GM23338 (cell line): ENCODE data around the gene PCED1A. TPM values are rescaled to one million over a fixed set of nuclear protein-coding genes. Genes with fewer than 3 reads are reported as not detected.

Experiments
- ATAC-seq: fragments of 200-7000 bp; cut with Tn5 transposase; 3 replicates; pipeline ENCODE4 v1.9.1; 2020
- DNase-seq: peaks from one replicate; pipeline ENCODE4 v3.0.0-alpha.2; 2015; ENCODE audit warnings: low spot score
- H2AFZ ChIP-seq: fragments of 200-600 bp; sonication (generic); 2 replicates; pipeline ENCODE4 v1.8.0; 2016; ENCODE audit warnings: antibody characterized with exemption, mild to moderate bottlenecking, moderate library complexity
- H3F3A ChIP-seq: fragments of 200-600 bp; sonication (generic); replicated peaks from 2 replicates; pipeline ENCODE4 v1.8.0; 2017; ENCODE audit warnings: antibody characterized with exemption, mixed run types, low read depth
- H3K27ac ChIP-seq: fragments of 200-600 bp; sonication (generic); 2 replicates; pipeline ENCODE4 v1.6.1; 2016; ENCODE audit warnings: low read depth
- H3K27me3 ChIP-seq: fragments of 200-600 bp; sonication (generic); 2 replicates; pipeline ENCODE4 v1.8.0; 2016; ENCODE audit warnings: mild to moderate bottlenecking, mixed run types, moderate library complexity; ENCODE audit not compliant: insufficient read depth
- H3K36me3 ChIP-seq: fragments of 200-600 bp; sonication (generic); 2 replicates; pipeline ENCODE4 v1.8.0; 2016; ENCODE audit warnings: mild to moderate bottlenecking; ENCODE audit not compliant: insufficient read depth
- H3K4me1 ChIP-seq: fragments of 200-600 bp; sonication (generic); 2 replicates; pipeline ENCODE4 v1.8.0; 2016; ENCODE audit warnings: mild to moderate bottlenecking, moderate library complexity; ENCODE audit not compliant: insufficient read depth
- H3K4me2 ChIP-seq: fragments of 200-600 bp; sonication (generic); 2 replicates; pipeline ENCODE4 v1.7.1; 2017; ENCODE audit warnings: mixed run types
- H3K4me3 ChIP-seq: fragments of 200-600 bp; sonication (generic); 2 replicates; pipeline ENCODE4 v1.6.1; 2016; ENCODE audit warnings: mixed run types
- H3K79me2 ChIP-seq: fragments of 200-600 bp; sonication (generic); replicated peaks from 2 replicates; pipeline ENCODE4 v1.8.0; 2017; ENCODE audit warnings: mild to moderate bottlenecking; ENCODE audit not compliant: insufficient read depth
- H3K9me2 ChIP-seq: fragments of 200-600 bp; sonication (generic); 2 replicates; pipeline ENCODE4 v1.8.0; 2017; ENCODE audit not compliant: insufficient read depth
- H4K20me1 ChIP-seq: fragments of 200-600 bp; sonication (generic); replicated peaks from 2 replicates; pipeline ENCODE4 v1.8.0; 2017; ENCODE audit warnings: mild to moderate bottlenecking; ENCODE audit not compliant: insufficient read depth
- H3K27ac Mint-ChIP-seq: 2 replicates; pipeline ENCODE4 v1.8.0; 2020; ENCODE audit warnings: inconsistent platforms, mild to moderate bottlenecking, moderate library complexity, mixed read lengths
- H3K27me3 Mint-ChIP-seq: 3 replicates; pipeline ENCODE4 v1.8.0; 2022; ENCODE audit warnings: low read depth, mild to moderate bottlenecking, moderate library complexity, mixed read lengths, inconsistent platforms; ENCODE audit not compliant: insufficient read depth, poor library complexity
- H3K36me3 Mint-ChIP-seq: 3 replicates; pipeline ENCODE4 v1.8.0; 2021; ENCODE audit warnings: low read depth, mild to moderate bottlenecking, inconsistent platforms, moderate library complexity, mixed read lengths
- H3K4me1 Mint-ChIP-seq: 3 replicates; pipeline ENCODE4 v1.8.0; 2020; ENCODE audit warnings: mild to moderate bottlenecking, inconsistent platforms, mixed read lengths
- H3K4me3 Mint-ChIP-seq: 3 replicates; pipeline ENCODE4 v1.8.0; 2021; ENCODE audit warnings: moderate library complexity, mild to moderate bottlenecking, inconsistent platforms, mixed read lengths
- H3K9me3 Mint-ChIP-seq: 3 replicates; pipeline ENCODE4 v1.8.0; 2020; ENCODE audit warnings: moderate library complexity, mild to moderate bottlenecking, inconsistent platforms, mixed read lengths
- EZH2phosphoT487 ChIP-seq: fragments of 200-600 bp; sonication (generic); IDR thresholded peaks from one replicate; pipeline ENCODE4 v1.8.1; 2018; ENCODE audit warnings: antibody characterized with exemption; ENCODE audit not compliant: unreplicated experiment
- JUNB ChIP-seq: IDR thresholded peaks from one replicate; pipeline ENCODE4 v1.6.1; 2016; ENCODE audit warnings: antibody characterized with exemption; ENCODE audit not compliant: unreplicated experiment
- NANOG ChIP-seq: IDR thresholded peaks from 2 replicates; pipeline ENCODE4 v1.6.1; 2016; ENCODE audit warnings: antibody characterized with exemption, borderline replicate concordance
- POLR2AphosphoS5 ChIP-seq: IDR thresholded peaks from 2 replicates; pipeline ENCODE4 v1.6.1; 2016; ENCODE audit warnings: antibody characterized with exemption, low read depth
- STAT1 ChIP-seq: IDR thresholded peaks from one replicate; pipeline ENCODE4 v1.6.1; 2016; ENCODE audit warnings: antibody characterized with exemption; ENCODE audit not compliant: unreplicated experiment
- ZNF114 ChIP-seq: fragments of 250-450 bp; sonication (Bioruptor Pico); IDR thresholded peaks from 2 replicates; pipeline ENCODE4 v1.5.0; 2020; ENCODE audit warnings: mild to moderate bottlenecking, moderate library complexity
- ZNF331 ChIP-seq: fragments of 250-450 bp; sonication (Bioruptor Pico); IDR thresholded peaks from 2 replicates; pipeline ENCODE4 v1.5.0; 2020; ENCODE audit warnings: low read depth, mild to moderate bottlenecking, moderate library complexity
- polyA plus RNA-seq: library from polyadenylated mRNA; unstranded; fragments of >200 nt; fragmentation: Nextera tagmentation; extraction: Ambion mirVana; gene quantifications from 2 replicates; pipeline ENCODE4 v1.2.1, GENCODE V29; 2016
- total RNA-seq: library from RNA; depleted of rRNA; stranded (reverse); fragments of >200 nt; shearing (Covaris generic); gene quantifications from 2 replicates; pipeline ENCODE4 v1.2.3, GENCODE V29; 2014
- TF ChIP-seq, protein P1 (sequence below): fragments of 250-450 bp; sonication (Bioruptor Pico); IDR thresholded peaks from 2 replicates; pipeline ENCODE4 v1.5.0; 2020; ENCODE audit warnings: mild to moderate bottlenecking, moderate library complexity
- TF ChIP-seq, protein P2 (sequence below): IDR thresholded peaks from 2 replicates; pipeline ENCODE4 v1.6.1; 2016; ENCODE audit warnings: antibody characterized with exemption
- TF ChIP-seq, protein P3 (sequence below), 2 experiments: fragments of 200-600 bp in 1 of 2; sonication (generic) in 1 of 2; conservative IDR thresholded peaks; 2 replicates each; pipeline versions ENCODE4 v1.5.1 to v1.6.1; 2016 to 2017; ENCODE audit warnings: antibody characterized with exemption in 2 of 2, low read depth in 2 of 2, mild to moderate bottlenecking in 2 of 2, moderate library complexity in 1 of 2

Gene PCED1A
- total and polyA plus RNA-seq, 2 experiments from 2014 or later: 5.0 to 8.9 TPM

DNA sequence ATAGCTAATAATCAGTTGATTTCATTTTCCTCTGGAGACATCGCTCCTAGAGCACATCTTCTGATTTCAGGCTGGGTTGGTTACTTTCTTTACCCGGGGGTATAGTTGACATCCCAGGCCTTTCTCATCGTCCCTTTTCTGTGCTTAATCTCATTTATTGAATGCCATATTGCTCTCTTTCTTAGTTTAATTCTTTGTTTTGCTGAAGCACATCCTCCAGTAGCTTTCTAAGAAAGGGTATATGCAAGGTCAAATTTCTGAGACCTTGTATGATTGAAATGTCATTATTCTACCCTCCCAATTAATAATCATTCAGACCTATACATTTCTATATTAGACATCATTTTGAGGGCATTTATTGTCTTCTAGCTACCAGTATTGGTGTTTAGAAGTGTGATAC, 28.3 kb downstream of the PCED1A start:
- no peak overlapping the region for H3K27ac Mint-ChIP-seq
- peaks cover 58% of the 10 kb centered on the region for H3K27me3 ChIP-seq

DNA sequence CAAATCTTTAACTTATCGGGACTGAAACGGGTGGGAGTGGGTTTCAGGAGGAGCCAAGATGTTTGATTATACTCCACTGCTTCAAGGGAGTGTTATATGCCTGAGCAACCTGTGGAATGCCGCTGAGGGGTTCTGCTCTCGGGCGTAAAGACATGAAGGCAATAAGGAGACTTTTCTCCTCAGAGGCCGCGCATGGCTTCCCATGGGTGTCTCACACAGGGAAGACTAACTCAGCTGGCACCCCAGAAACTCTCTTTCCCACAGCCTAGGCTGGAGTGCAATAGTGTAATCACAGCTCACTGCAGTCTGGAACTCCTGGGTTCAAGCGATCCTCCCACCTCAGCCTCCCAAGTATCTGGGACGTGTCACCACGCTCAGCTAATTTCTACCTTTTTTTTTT, 30.8 kb downstream of the PCED1A start:
- Histone ChIP-seq H3K27ac (no peak overlapping the region), H3K9me2 (no peaks in the 10 kb centered on the region), H3K4me2 (no peak overlapping the region), H3K4me3 (no peak overlapping the region), H4K20me1 (no peaks in the 10 kb centered on the region), H3K4me1 (peaks cover 14% of the 10 kb centered on the region; the same call in 1 of the 2 replicates), H3F3A (no peaks in the 10 kb centered on the region), H2AFZ (no peak overlapping the region), H3K36me3 (no peaks in the 10 kb centered on the region), H3K27me3 (peaks cover 83% of the 10 kb centered on the region), H3K79me2 (no peaks in the 10 kb centered on the region)
- Mint-ChIP-seq H3K4me1 (peaks cover 10% of the 10 kb centered on the region), H3K27ac (no peak overlapping the region), H3K9me3 (peaks cover 7% of the 10 kb centered on the region), H3K27me3 (peaks cover 57% of the 10 kb centered on the region), H3K36me3 (no peaks in the 10 kb centered on the region), H3K4me3 (no peak overlapping the region)
- DNase-seq: no peak
- ATAC-seq: no peak
- TF ChIP-seq JUNB: no peak
- TF ChIP-seq POLR2AphosphoS5: no peak
- TF ChIP-seq, protein P1, sequence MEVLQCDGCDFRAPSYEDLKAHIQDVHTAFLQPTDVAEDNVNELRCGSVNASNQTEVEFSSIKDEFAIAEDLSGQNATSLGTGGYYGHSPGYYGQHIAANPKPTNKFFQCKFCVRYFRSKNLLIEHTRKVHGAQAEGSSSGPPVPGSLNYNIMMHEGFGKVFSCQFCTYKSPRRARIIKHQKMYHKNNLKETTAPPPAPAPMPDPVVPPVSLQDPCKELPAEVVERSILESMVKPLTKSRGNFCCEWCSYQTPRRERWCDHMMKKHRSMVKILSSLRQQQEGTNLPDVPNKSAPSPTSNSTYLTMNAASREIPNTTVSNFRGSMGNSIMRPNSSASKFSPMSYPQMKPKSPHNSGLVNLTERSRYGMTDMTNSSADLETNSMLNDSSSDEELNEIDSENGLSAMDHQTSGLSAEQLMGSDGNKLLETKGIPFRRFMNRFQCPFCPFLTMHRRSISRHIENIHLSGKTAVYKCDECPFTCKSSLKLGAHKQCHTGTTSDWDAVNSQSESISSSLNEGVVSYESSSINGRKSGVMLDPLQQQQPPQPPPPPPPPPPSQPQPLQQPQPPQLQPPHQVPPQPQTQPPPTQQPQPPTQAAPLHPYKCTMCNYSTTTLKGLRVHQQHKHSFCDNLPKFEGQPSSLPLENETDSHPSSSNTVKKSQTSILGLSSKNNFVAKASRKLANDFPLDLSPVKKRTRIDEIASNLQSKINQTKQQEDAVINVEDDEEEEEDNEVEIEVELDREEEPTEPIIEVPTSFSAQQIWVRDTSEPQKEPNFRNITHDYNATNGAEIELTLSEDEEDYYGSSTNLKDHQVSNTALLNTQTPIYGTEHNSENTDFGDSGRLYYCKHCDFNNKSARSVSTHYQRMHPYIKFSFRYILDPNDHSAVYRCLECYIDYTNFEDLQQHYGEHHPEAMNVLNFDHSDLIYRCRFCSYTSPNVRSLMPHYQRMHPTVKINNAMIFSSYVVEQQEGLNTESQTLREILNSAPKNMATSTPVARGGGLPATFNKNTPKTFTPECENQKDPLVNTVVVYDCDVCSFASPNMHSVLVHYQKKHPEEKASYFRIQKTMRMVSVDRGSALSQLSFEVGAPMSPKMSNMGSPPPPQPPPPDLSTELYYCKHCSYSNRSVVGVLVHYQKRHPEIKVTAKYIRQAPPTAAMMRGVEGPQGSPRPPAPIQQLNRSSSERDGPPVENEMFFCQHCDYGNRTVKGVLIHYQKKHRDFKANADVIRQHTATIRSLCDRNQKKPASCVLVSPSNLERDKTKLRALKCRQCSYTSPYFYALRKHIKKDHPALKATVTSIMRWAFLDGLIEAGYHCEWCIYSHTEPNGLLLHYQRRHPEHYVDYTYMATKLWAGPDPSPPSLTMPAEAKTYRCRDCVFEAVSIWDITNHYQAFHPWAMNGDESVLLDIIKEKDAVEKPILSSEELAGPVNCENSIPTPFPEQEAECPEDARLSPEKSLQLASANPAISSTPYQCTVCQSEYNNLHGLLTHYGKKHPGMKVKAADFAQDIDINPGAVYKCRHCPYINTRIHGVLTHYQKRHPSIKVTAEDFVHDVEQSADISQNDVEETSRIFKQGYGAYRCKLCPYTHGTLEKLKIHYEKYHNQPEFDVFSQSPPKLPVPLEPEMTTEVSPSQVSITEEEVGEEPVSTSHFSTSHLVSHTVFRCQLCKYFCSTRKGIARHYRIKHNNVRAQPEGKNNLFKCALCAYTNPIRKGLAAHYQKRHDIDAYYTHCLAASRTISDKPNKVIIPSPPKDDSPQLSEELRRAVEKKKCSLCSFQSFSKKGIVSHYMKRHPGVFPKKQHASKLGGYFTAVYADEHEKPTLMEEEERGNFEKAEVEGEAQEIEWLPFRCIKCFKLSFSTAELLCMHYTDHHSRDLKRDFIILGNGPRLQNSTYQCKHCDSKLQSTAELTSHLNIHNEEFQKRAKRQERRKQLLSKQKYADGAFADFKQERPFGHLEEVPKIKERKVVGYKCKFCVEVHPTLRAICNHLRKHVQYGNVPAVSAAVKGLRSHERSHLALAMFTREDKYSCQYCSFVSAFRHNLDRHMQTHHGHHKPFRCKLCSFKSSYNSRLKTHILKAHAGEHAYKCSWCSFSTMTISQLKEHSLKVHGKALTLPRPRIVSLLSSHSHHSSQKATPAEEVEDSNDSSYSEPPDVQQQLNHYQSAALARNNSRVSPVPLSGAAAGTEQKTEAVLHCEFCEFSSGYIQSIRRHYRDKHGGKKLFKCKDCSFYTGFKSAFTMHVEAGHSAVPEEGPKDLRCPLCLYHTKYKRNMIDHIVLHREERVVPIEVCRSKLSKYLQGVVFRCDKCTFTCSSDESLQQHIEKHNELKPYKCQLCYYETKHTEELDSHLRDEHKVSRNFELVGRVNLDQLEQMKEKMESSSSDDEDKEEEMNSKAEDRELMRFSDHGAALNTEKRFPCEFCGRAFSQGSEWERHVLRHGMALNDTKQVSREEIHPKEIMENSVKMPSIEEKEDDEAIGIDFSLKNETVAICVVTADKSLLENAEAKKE: no peak
- TF ChIP-seq, protein P2, sequence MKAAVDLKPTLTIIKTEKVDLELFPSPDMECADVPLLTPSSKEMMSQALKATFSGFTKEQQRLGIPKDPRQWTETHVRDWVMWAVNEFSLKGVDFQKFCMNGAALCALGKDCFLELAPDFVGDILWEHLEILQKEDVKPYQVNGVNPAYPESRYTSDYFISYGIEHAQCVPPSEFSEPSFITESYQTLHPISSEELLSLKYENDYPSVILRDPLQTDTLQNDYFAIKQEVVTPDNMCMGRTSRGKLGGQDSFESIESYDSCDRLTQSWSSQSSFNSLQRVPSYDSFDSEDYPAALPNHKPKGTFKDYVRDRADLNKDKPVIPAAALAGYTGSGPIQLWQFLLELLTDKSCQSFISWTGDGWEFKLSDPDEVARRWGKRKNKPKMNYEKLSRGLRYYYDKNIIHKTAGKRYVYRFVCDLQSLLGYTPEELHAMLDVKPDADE: no peak
- no peak for TF ChIP-seq STAT1
- TF ChIP-seq, protein P3, sequence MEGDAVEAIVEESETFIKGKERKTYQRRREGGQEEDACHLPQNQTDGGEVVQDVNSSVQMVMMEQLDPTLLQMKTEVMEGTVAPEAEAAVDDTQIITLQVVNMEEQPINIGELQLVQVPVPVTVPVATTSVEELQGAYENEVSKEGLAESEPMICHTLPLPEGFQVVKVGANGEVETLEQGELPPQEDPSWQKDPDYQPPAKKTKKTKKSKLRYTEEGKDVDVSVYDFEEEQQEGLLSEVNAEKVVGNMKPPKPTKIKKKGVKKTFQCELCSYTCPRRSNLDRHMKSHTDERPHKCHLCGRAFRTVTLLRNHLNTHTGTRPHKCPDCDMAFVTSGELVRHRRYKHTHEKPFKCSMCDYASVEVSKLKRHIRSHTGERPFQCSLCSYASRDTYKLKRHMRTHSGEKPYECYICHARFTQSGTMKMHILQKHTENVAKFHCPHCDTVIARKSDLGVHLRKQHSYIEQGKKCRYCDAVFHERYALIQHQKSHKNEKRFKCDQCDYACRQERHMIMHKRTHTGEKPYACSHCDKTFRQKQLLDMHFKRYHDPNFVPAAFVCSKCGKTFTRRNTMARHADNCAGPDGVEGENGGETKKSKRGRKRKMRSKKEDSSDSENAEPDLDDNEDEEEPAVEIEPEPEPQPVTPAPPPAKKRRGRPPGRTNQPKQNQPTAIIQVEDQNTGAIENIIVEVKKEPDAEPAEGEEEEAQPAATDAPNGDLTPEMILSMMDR (conservative IDR thresholded peaks at IDR 0.05; ENCODE audit: low read depth in 2 of 2): no peak
- TF ChIP-seq ZNF331: no peak
- no peak for TF ChIP-seq EZH2phosphoT487

More for the DNA sequence above, 28.3 kb downstream of the PCED1A start:
- H3K79me2 ChIP-seq: no peaks in the 10 kb centered on the region
- H2AFZ ChIP-seq: no peak overlapping the region
- peaks cover 7% of the 10 kb centered on the region for H3K9me3 Mint-ChIP-seq
- no peak overlapping the region for H3K4me3 ChIP-seq
- no peaks in the 10 kb centered on the region for H3F3A ChIP-seq
- no peak overlapping the region for H3K27ac ChIP-seq
- no peaks in the 10 kb centered on the region for H3K4me1 Mint-ChIP-seq
- H3K36me3 ChIP-seq: no peaks in the 10 kb centered on the region
- peaks cover 32% of the 10 kb centered on the region for H3K27me3 Mint-ChIP-seq
- no peaks in the 10 kb centered on the region for H4K20me1 ChIP-seq
- DNase-seq (no peak), ATAC-seq (no peak)
- no peak overlapping the region for H3K4me3 Mint-ChIP-seq
- no peak overlapping the region for H3K4me2 ChIP-seq
- no peak for TF ChIP-seq EZH2phosphoT487
- TF ChIP-seq STAT1: no peak
- TF ChIP-seq, protein P3 (conservative IDR thresholded peaks at IDR 0.05; ENCODE audit: low read depth in 2 of 2): no peak
- no peak for TF ChIP-seq NANOG
- TF ChIP-seq ZNF114 (CRISPR knock-in tag): no peak
- no peaks in the 10 kb centered on the region for H3K4me1 ChIP-seq
- no peaks in the 10 kb centered on the region for H3K36me3 Mint-ChIP-seq
- H3K9me2 ChIP-seq: no peaks in the 10 kb centered on the region
